Subcutaneous adipose tissue (tissue), 4 donors: Measurements from ENCODE around the gene NEU1. TPM values are rescaled to one million over a fixed set of nuclear protein-coding genes. Genes with fewer than 3 reads are reported as not detected.

Source experiments
- CTCF ChIP-seq: fragments of 450-650 bp; IDR thresholded peaks from one replicate; pipeline ENCODE4 v1.5.1; 2016; ENCODE audit warnings: low read depth, mild to moderate bottlenecking, control low read depth, antibody characterized with exemption, moderate library complexity
- total RNA-seq, 4 donors: library from RNA; depleted of rRNA; stranded (reverse); fragments of >200 nt; gene quantifications; one replicate each; pipeline ENCODE4 v1.1.0, GENCODE V29; 2016

The NEU1 gene
- total RNA-seq, 4 donors from 2014 or later: 24.9 to 46.6 (median 40.2) TPM

GRCh38 chr6:31879901-31880300 is 17.3 kb upstream of the NEU1 start:
- TF ChIP-seq CTCF: no peak

GRCh38 chr6:31879143-31879542 is 16.5 kb upstream of the NEU1 start:
- TF ChIP-seq CTCF: no peak

- no peak for TF ChIP-seq CTCF
These were observed 16.1 kb upstream of the NEU1 start, which contains the start of gene SLC44A4 for GRCh38 chr6:31878726-31879125. Gene SLC44A4, minus strand, starts transcription at chr6:31878997. Its CDS starts 17 bp downstream, at chr6:31878980.

DNA sequence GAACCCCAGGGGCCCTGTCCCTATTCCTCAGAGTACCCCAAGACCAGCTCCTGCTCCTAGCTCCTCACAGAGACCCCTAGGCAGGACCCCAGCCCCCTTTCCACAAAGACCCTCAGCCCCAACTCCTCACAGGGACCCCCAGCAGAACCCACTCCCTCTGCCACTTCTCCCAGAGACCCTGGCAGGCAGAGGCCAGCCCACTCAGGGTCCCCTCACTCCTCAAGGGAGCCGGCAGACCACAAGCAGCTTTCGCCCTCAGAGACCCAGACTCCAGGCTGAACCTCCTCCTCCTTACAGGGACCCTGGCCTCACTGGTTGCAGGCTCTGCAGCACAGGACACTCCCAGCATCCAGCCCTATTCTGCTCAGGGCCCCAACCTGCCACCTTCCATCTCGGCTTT is 15.6 kb upstream of the NEU1 start:
- TF ChIP-seq CTCF: no peak

- TF ChIP-seq CTCF: no peak
These were observed 15.1 kb upstream of the NEU1 start for GRCh38 chr6:31877651-31878161.

DNA sequence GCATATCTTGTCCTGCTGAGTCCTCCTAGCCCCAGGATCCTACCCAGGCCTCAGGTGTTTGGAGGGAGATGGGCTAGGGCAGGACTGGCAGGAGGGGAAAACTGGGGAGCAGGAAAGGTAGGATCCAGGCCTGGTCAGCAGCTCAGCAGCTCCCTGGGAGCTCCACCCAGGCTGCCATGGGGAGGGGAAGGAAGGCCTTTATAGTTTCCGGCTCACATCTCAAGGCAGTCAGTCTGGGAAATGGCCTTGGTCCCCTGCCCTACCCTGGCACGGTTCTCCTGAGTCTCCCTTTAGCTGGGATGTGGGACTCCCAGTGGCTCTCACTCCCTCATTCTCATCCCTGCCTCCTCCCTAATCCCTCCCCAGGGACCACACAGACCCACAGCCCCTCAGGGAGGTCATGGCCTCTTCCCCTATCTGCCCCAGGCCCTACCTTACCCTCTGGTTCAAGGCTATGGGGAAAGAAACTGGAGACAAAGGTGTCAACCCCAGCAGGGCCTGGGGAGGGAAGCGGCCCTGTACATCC is 14.6 kb upstream of the NEU1 start:
- TF ChIP-seq CTCF: no peak

- TF ChIP-seq CTCF: no peak
These were observed 13.7 kb upstream of the NEU1 start for GRCh38 chr6:31876357-31876756.
